ENCODE results near the gene NEDD8. TPM values are rescaled to one million over a fixed set of nuclear protein-coding genes. Genes with fewer than 3 reads are reported as not detected.

The NEDD8 gene
- total and polyA plus RNA-seq, 8 donors: 162 to 219 (median 200) TPM

DNA sequence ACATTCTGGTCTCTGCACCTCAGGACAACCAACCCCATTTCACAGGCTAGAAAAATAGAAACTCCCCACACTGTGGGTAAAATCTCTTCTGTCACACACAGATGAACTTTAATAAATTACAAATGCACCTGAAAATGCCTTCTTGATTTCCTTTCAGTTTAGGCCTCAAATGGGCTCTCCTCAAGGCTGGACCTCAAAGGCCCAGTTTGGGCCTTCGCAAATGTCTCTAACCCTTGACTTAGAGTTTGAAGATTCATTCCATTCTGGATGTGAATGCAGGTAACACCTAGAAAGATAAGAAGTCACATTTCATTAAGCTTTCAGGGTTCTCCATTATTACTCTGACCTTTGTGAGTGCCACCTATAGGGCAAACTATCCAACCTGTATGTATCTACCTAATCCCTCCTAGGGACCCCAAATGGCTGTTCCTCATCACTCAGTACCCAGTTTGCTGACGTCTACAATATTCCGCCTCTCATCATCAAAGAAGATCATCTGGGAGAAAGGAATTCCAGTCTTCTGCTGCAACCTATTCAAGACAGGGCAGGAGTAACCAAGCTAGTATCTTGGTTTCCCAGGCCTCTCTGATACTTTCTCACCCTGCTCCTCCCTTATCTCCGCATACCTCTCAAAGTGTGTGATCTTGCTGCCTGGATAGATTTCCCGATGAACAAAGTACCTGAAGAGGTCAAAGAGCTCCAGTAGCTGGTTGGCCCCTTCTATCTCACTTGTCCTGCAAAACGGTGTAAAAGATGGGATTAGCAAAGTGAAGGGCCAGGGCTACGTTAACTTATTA lies 18.1 kb downstream of the NEDD8 start:
- H3K4me1 ChIP-seq: peaks cover 9 to 45% of the 10 kb centered on the region in 2 donors
- no peak for ATAC-seq
- no peak for TF ChIP-seq CTCF (IDR thresholded peaks at IDR 0.05)
- H3K27me3 ChIP-seq: no peaks in the 10 kb centered on the region
- H3K9me3 ChIP-seq: no peaks in the 10 kb centered on the region
- intact Hi-C loops (cut with DNase I): no loop called here
- peak overlapping the region; percentile 64 to 77 for H3K4me3 ChIP-seq
- no peak for DNase-seq
- peaks cover 0 to 35% of the 10 kb centered on the region in 2 donors for H3K36me3 ChIP-seq
- H3K27ac ChIP-seq: peak overlapping the region; percentile 98 to 100

- TF ChIP-seq CTCF (IDR thresholded peaks at IDR 0.05): peak in 1 of 2 donors; percentile 15
- intact Hi-C loops (cut with DNase I): no loop called here
- peaks cover 0 to 43% of the 10 kb centered on the region in 2 donors for H3K36me3 ChIP-seq
- H3K4me1 ChIP-seq: peaks cover 9 to 45% of the 10 kb centered on the region in 2 donors
- H3K4me3 ChIP-seq: peak within 1 kb of the TSS; percentile 64 to 77
- peak; percentile 91 for ATAC-seq
- H3K27me3 ChIP-seq: no peaks in the 10 kb centered on the region
- peak within 1 kb of the TSS; percentile 98 to 100 for H3K27ac ChIP-seq
- DNase-seq: peak; percentile 95 to 98 (median 98)
- H3K9me3 ChIP-seq: no peaks in the 10 kb centered on the region
Observed at GRCh38 chr14:24212924-24213865, 19.0 kb downstream of the NEDD8 start, which contains the start of gene CHMP4A. CHMP4A (minus strand) TSS chr14:24213488; CDS start chr14:24213439, 49 bp downstream.

- DNase-seq: no peak
- intact Hi-C loops (cut with DNase I): no loop called here
- no peak for TF ChIP-seq CTCF (IDR thresholded peaks at IDR 0.05)
- Histone ChIP-seq H3K27me3 (no peaks in the 10 kb centered on the region), H3K9me3 (no peaks in the 10 kb centered on the region), H3K27ac (no peak overlapping the region), H3K4me1 (peaks cover 9 to 44% of the 10 kb centered on the region in 2 donors), H3K4me3 (no peak overlapping the region), H3K36me3 (peaks cover 0 to 53% of the 10 kb centered on the region in 2 donors)
- no peak for ATAC-seq
Observed at GRCh38 chr14:24211311-24211710, 20.9 kb downstream of the NEDD8 start.

GRCh38 chr14:24207625-24208024 lies 24.5 kb downstream of the NEDD8 start:
- peaks cover 0 to 87% of the 10 kb centered on the region in 2 donors for H3K36me3 ChIP-seq
- ATAC-seq: no peak
- intact Hi-C loops (cut with DNase I): no loop called here

More at GRCh38 chr14:24207625-24208024, 24.5 kb downstream of the NEDD8 start:
- Histone ChIP-seq H3K9me3 (no peaks in the 10 kb centered on the region), H3K4me3 (no peak overlapping the region), H3K27ac (no peak overlapping the region), H3K4me1 (peaks cover 0 to 16% of the 10 kb centered on the region in 2 donors), H3K27me3 (no peaks in the 10 kb centered on the region)
- no peak for DNase-seq
- TF ChIP-seq CTCF (IDR thresholded peaks at IDR 0.05): no peak
